NCI-H2196 treated with DMSO at 0.1 percent for 48 hours (cell line): ENCODE results near the gene SLC6A3.
"Not testable (repeated sequence)": the region's sequence is repeated elsewhere in the genome, so short reads cannot be mapped to it uniquely, and the experiment has no call there.

Experiments
- DNase-seq: peaks from one replicate; lab custom pipeline; 2025; ENCODE audit not compliant: unreplicated experiment; lab: John Stamatoyannopoulos, UW

Gene SLC6A3

GRCh38 chr5:1422522-1422921, 22.7 kb downstream of the SLC6A3 start:
- not testable (repeated sequence) for DNase-seq

GRCh38 chr5:1421521-1422341, 23.5 kb downstream of the SLC6A3 start:
- DNase-seq: no peak

- no peak for DNase-seq
Observed at GRCh38 chr5:1420211-1421195, 24.7 kb downstream of the SLC6A3 start.

GRCh38 chr5:1419476-1420210, 25.6 kb downstream of the SLC6A3 start:
- DNase-seq: no peak

- DNase-seq: no peak
Observed at GRCh38 chr5:1418921-1419280, 26.3 kb downstream of the SLC6A3 start.

- no peak for DNase-seq
Observed at GRCh38 chr5:1418238-1418920, 26.9 kb downstream of the SLC6A3 start.

GRCh38 chr5:1417586-1418225, 27.5 kb downstream of the SLC6A3 start:
- no peak for DNase-seq

- no peak for DNase-seq
Observed at GRCh38 chr5:1416856-1417469, 28.3 kb downstream of the SLC6A3 start.

GRCh38 chr5:1415626-1416360, 29.4 kb downstream of the SLC6A3 start:
- no peak for DNase-seq

- no peak for DNase-seq
Observed at GRCh38 chr5:1415059-1415425, 30.2 kb downstream of the SLC6A3 start.

GRCh38 chr5:1414311-1415058, 30.8 kb downstream of the SLC6A3 start:
- no peak for DNase-seq

GRCh38 chr5:1413611-1414241, 31.5 kb downstream of the SLC6A3 start:
- DNase-seq: no peak

GRCh38 chr5:1413211-1413610, 32.0 kb downstream of the SLC6A3 start:
- DNase-seq: no peak

- no peak for DNase-seq
Observed at GRCh38 chr5:1412621-1413020, 32.6 kb downstream of the SLC6A3 start.

GRCh38 chr5:1412163-1412562, 33.1 kb downstream of the SLC6A3 start:
- no peak for DNase-seq

GRCh38 chr5:1411099-1411498, 34.1 kb downstream of the SLC6A3 start:
- no peak for DNase-seq

- no peak for DNase-seq
Observed at GRCh38 chr5:1410156-1411014, 34.9 kb downstream of the SLC6A3 start.
